ENCODE measurements around the gene DDX10. TPM values are rescaled to one million over a fixed set of nuclear protein-coding genes. Genes with fewer than 3 reads are reported as not detected.

Gene DDX10
- total RNA-seq, 2 donors from 2014 or later: 8.0 to 28.2 TPM

GRCh38 chr11:108880510-108880909, 215.6 kb downstream of the DDX10 start:
- no peak for ATAC-seq (ENCODE audit: insufficient number of reproducible peaks, low FRiP score, low read depth)
- TF ChIP-seq, protein P1, sequence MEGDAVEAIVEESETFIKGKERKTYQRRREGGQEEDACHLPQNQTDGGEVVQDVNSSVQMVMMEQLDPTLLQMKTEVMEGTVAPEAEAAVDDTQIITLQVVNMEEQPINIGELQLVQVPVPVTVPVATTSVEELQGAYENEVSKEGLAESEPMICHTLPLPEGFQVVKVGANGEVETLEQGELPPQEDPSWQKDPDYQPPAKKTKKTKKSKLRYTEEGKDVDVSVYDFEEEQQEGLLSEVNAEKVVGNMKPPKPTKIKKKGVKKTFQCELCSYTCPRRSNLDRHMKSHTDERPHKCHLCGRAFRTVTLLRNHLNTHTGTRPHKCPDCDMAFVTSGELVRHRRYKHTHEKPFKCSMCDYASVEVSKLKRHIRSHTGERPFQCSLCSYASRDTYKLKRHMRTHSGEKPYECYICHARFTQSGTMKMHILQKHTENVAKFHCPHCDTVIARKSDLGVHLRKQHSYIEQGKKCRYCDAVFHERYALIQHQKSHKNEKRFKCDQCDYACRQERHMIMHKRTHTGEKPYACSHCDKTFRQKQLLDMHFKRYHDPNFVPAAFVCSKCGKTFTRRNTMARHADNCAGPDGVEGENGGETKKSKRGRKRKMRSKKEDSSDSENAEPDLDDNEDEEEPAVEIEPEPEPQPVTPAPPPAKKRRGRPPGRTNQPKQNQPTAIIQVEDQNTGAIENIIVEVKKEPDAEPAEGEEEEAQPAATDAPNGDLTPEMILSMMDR (IDR thresholded peaks at IDR 0.05): no peak

DNA sequence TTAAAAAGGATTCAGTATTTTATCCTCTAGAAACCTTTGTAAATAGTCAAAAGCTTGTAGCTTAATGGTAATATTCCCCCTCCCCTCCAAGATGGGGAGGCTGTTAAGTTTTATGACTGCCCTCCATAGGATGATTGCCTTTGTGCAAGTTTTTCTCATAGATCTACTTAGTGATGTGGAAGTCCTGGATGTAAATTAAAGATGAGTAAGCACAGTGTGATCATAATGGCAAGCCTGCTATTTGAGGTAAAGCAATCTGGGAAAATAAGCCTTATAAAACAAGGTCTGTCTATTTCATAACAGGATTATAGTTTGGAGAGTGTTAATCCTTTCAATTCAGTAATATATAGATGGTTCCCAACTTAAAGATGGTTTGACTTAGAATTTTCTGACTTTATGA, 216.3 kb downstream of the DDX10 start:
- Histone ChIP-seq H3K4me3 (no peak overlapping the region), H3K36me3 (no peaks in the 10 kb centered on the region), H3K9me3 (no peaks in the 10 kb centered on the region), H3K4me1 (ENCODE audit: control insufficient read depth in 1 of 2, low read depth in 2 of 2) (no peaks in the 10 kb centered on the region), H3K27ac (no peak overlapping the region), H3K27me3 (replicated peaks; ENCODE audit: insufficient read depth) (no peaks in the 10 kb centered on the region)
- TF ChIP-seq, protein P1 (IDR thresholded peaks at IDR 0.05): no peak
- ATAC-seq (ENCODE audit: insufficient number of reproducible peaks, low FRiP score, low read depth) (no peak), DNase-seq (ENCODE audit: low spot score) (no peak)

More at GRCh38 chr11:108880510-108880909, 215.6 kb downstream of the DDX10 start:
- H3K9me3 ChIP-seq: no peaks in the 10 kb centered on the region
- H3K27ac ChIP-seq: no peak overlapping the region
- no peak overlapping the region for H3K4me3 ChIP-seq
- H3K4me1 ChIP-seq (ENCODE audit: control insufficient read depth in 1 of 2, low read depth in 2 of 2): no peaks in the 10 kb centered on the region
- no peaks in the 10 kb centered on the region for H3K36me3 ChIP-seq
- H3K27me3 ChIP-seq (replicated peaks; ENCODE audit: insufficient read depth): no peaks in the 10 kb centered on the region
- no peak for DNase-seq (ENCODE audit: low spot score)

DNA sequence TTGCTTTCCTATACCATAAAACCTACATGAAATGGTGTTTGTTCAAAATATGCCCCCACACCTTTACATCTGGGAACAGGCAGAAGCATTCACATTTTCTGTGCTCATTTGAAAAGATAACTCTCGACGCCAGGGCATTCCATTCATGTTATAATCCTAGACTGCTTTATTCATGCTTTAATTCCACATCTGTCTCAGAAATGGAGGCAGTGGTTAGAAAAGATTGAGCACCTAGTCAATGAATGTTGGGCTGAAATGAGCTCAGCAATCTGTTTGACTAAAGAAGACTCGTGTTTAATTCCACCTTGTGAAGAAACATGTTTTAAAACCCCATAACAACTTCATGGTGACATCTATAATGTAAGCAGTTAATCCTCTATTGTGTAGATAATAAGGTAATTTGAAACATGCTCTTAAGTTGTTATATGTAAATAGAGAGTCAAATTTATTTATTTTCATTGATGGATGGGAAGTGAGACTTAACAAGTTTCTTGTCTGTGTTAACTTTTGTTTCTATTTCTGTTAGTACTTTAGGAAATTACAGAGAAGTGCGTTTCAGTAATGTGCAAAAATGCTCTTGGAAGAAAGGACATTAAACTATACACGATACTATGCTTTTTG, 217.5 kb downstream of the DDX10 start:
- DNase-seq (ENCODE audit: low spot score): no peak
- no peaks in the 10 kb centered on the region for H3K36me3 ChIP-seq
- TF ChIP-seq, protein P1 (IDR thresholded peaks at IDR 0.05): no peak
- no peaks in the 10 kb centered on the region for H3K27me3 ChIP-seq (replicated peaks; ENCODE audit: insufficient read depth)
- H3K4me3 ChIP-seq: no peak overlapping the region
- no peak for ATAC-seq (ENCODE audit: insufficient number of reproducible peaks, low FRiP score, low read depth)
- no peak overlapping the region for H3K27ac ChIP-seq
- no peaks in the 10 kb centered on the region for H3K9me3 ChIP-seq
- no peaks in the 10 kb centered on the region for H3K4me1 ChIP-seq (ENCODE audit: control insufficient read depth in 1 of 2, low read depth in 2 of 2)

DNA sequence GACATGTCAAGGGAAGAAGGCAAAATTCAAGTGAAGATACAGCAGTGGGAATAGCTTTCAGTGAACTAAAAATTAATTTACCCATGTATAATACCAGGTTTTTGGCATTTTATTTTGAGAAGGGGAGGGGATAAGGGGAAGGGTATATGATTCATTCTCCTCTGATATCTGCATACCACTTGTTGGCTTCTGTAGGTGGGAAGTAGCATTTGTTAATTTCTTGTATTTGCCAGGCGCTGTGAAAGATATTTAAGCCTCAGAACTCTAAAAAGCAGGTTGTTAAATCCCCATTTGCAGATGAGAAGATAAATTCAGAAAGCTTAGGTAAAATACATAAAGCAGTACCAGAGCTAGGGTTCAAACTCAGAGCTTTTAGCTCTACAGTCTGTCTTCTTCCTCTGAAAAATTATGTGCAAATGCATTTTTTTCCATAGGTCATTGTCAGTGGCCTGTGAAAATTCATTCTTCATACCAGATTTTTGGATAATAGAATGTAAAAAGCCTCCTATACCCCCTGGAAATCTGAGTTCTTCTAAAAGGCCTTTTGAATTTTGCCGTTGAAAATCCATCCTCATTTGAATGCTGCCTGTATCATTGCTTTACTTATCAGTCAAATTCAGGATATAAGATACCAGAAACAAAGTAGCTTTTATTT, 221.3 kb downstream of the DDX10 start:
- ATAC-seq (ENCODE audit: insufficient number of reproducible peaks, low FRiP score, low read depth) (no peak), DNase-seq (ENCODE audit: low spot score) (no peak)
- no peak overlapping the region for H3K27ac ChIP-seq
- no peaks in the 10 kb centered on the region for H3K9me3 ChIP-seq
- H3K27me3 ChIP-seq (replicated peaks; ENCODE audit: insufficient read depth): no peaks in the 10 kb centered on the region
- no peaks in the 10 kb centered on the region for H3K4me1 ChIP-seq (ENCODE audit: control insufficient read depth in 1 of 2, low read depth in 2 of 2)
- no peaks in the 10 kb centered on the region for H3K36me3 ChIP-seq
- no peak overlapping the region for H3K4me3 ChIP-seq
- TF ChIP-seq, protein P1 (IDR thresholded peaks at IDR 0.05): no peak

- DNase-seq (ENCODE audit: low spot score) (no peak), ATAC-seq (ENCODE audit: insufficient number of reproducible peaks, low FRiP score, low read depth) (no peak)
- Histone ChIP-seq H3K36me3 (no peaks in the 10 kb centered on the region), H3K4me3 (no peak overlapping the region), H3K27ac (no peak overlapping the region), H3K9me3 (no peaks in the 10 kb centered on the region), H3K4me1 (ENCODE audit: control insufficient read depth in 1 of 2, low read depth in 2 of 2) (no peaks in the 10 kb centered on the region), H3K27me3 (replicated peaks; ENCODE audit: insufficient read depth) (no peaks in the 10 kb centered on the region)
- TF ChIP-seq, protein P1 (IDR thresholded peaks at IDR 0.05): no peak
Observed at GRCh38 chr11:108886660-108887009, 221.8 kb downstream of the DDX10 start.
